WTC11 (cell line): ENCODE results near the gene NDUFB10.

ENCODE experiments used
- CREM ChIP-seq: sonication (generic); formaldehyde crosslinking; IDR thresholded peaks from 2 replicates; pipeline ENCODE4 v1.8.1; 2022; ENCODE audit warnings: mild to moderate bottlenecking, missing genetic modification reagents, moderate library complexity
- JUN ChIP-seq: sonication (generic); formaldehyde crosslinking; IDR thresholded peaks from 2 replicates; pipeline ENCODE4 v1.8.0; 2023; ENCODE audit warnings: mild to moderate bottlenecking, missing genetic modification reagents
- KAT7 ChIP-seq: sonication (generic); formaldehyde crosslinking; IDR thresholded peaks from 2 replicates; pipeline ENCODE4 v1.8.1; 2023; ENCODE audit warnings: missing genetic modification reagents, mild to moderate bottlenecking, borderline replicate concordance
- NFYB ChIP-seq: sonication (generic); formaldehyde crosslinking; conservative IDR thresholded peaks from 2 replicates; pipeline ENCODE4 v1.8.0; 2022; ENCODE audit warnings: low read depth, missing genetic modification reagents
- RORB ChIP-seq: fragments of 250-450 bp; sonication (Bioruptor Pico); IDR thresholded peaks from 2 replicates; pipeline ENCODE4 v1.9.0; 2021; ENCODE audit warnings: mild to moderate bottlenecking
- TP53 ChIP-seq: sonication (generic); formaldehyde crosslinking; IDR thresholded peaks from 2 replicates; pipeline ENCODE4 v1.8.1; 2023; ENCODE audit warnings: mild to moderate bottlenecking, missing genetic modification reagents
- ZNF121 ChIP-seq: sonication (generic); formaldehyde crosslinking; IDR thresholded peaks from 2 replicates; pipeline ENCODE4 v1.8.0; 2023; ENCODE audit warnings: missing genetic modification reagents
- ZNF263 ChIP-seq: sonication (generic); formaldehyde crosslinking; IDR thresholded peaks from 2 replicates; pipeline ENCODE4 v1.8.1; 2022; ENCODE audit warnings: low read depth, mild to moderate bottlenecking, moderate library complexity, missing genetic modification reagents
- ZNF317 ChIP-seq: sonication (generic); formaldehyde crosslinking; IDR thresholded peaks from 2 replicates; pipeline ENCODE4 v1.8.1; 2023; ENCODE audit warnings: low read depth, mild to moderate bottlenecking, moderate library complexity, missing genetic modification reagents, borderline replicate concordance
- TF ChIP-seq, protein P1 (sequence below): fragments of 200-600 bp; IDR thresholded peaks from 2 replicates; pipeline ENCODE4 v1.8.0; 2022; ENCODE audit warnings: antibody characterized with exemption
- TF ChIP-seq, protein P2 (sequence below): sonication (generic); formaldehyde crosslinking; IDR thresholded peaks from 2 replicates; pipeline ENCODE4 v1.8.1; 2022; ENCODE audit warnings: mild to moderate bottlenecking, moderate library complexity, missing genetic modification reagents
- TF ChIP-seq, protein P3 (sequence below): sonication (generic); formaldehyde crosslinking; IDR thresholded peaks from 2 replicates; pipeline ENCODE4 v1.8.1; 2022; ENCODE audit warnings: low read depth, missing genetic modification reagents, borderline replicate concordance

DNA sequence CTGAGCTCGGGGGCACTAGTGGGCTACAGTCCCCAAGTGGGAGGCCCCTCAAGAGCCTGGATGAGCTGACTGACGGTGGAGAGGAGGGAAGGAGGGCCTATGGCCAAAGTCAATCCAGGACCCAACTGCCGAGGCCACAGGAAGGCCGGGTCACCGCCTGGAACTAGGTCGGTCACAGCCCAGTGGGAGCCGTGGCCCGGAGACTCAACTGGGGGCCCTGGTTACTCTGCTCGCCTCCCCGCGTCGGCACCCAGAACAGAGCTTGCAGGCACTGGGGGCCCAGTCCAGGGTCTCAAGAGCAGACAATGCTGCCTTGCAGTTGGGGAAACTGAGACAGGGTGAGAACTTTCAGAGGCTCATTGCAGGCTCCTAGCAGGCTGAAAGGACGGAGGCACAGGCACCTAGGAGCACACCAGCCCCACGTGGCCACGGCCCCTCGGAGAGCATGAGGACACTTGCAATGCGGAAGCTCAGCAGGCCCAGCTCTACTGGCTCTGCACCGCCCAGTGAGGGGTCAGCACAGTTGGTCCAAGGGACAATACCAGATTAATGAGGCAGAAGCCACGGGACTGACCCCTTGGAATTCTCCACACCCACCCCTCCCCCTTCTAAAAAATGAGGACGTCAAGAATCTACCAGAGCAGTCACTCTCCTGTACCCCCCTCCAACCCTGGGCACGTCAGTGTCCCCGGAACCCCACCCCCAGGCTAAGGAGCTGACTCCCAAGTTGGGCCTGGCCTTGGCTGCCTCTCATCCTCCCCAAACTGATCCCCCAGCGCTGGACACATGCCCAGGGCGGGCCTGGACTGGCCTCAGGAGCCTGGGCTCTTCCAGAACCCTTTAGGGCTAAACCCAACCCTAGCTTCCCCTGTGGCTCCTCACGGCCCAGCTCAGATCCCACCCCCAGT lies 43.4 kb upstream of the NDUFB10 start:
- TF ChIP-seq, protein P1, sequence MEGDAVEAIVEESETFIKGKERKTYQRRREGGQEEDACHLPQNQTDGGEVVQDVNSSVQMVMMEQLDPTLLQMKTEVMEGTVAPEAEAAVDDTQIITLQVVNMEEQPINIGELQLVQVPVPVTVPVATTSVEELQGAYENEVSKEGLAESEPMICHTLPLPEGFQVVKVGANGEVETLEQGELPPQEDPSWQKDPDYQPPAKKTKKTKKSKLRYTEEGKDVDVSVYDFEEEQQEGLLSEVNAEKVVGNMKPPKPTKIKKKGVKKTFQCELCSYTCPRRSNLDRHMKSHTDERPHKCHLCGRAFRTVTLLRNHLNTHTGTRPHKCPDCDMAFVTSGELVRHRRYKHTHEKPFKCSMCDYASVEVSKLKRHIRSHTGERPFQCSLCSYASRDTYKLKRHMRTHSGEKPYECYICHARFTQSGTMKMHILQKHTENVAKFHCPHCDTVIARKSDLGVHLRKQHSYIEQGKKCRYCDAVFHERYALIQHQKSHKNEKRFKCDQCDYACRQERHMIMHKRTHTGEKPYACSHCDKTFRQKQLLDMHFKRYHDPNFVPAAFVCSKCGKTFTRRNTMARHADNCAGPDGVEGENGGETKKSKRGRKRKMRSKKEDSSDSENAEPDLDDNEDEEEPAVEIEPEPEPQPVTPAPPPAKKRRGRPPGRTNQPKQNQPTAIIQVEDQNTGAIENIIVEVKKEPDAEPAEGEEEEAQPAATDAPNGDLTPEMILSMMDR, result no peak
- TF ChIP-seq RORB, result no peak
- no peak for TF ChIP-seq TP53 (CRISPR knock-in tag)
- no peak for TF ChIP-seq ZNF317 (CRISPR knock-in tag)
- no peak for TF ChIP-seq JUN
- no peak for TF ChIP-seq KAT7 (CRISPR knock-in tag)
- TF ChIP-seq, protein P2, sequence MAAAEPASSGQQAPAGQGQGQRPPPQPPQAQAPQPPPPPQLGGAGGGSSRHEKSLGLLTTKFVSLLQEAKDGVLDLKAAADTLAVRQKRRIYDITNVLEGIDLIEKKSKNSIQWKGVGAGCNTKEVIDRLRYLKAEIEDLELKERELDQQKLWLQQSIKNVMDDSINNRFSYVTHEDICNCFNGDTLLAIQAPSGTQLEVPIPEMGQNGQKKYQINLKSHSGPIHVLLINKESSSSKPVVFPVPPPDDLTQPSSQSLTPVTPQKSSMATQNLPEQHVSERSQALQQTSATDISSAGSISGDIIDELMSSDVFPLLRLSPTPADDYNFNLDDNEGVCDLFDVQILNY (CRISPR knock-in tag), result no peak
- TF ChIP-seq ZNF121 (CRISPR knock-in tag), result no peak
- no peak for TF ChIP-seq NFYB (CRISPR knock-in tag)
- TF ChIP-seq, protein P3, sequence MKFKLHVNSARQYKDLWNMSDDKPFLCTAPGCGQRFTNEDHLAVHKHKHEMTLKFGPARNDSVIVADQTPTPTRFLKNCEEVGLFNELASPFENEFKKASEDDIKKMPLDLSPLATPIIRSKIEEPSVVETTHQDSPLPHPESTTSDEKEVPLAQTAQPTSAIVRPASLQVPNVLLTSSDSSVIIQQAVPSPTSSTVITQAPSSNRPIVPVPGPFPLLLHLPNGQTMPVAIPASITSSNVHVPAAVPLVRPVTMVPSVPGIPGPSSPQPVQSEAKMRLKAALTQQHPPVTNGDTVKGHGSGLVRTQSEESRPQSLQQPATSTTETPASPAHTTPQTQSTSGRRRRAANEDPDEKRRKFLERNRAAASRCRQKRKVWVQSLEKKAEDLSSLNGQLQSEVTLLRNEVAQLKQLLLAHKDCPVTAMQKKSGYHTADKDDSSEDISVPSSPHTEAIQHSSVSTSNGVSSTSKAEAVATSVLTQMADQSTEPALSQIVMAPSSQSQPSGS, result no peak
- TF ChIP-seq ZNF263 (CRISPR knock-in tag), result no peak
- no peak for TF ChIP-seq CREM
